Colonic mucosa (tissue), 4 donors: ENCODE measurements around the gene SLCO3A1. TPM values are rescaled to one million over a fixed set of nuclear protein-coding genes. Genes with fewer than 3 reads are reported as not detected.

Source experiments
- DNase-seq: peaks from one replicate; pipeline ENCODE4 v3.0.0-alpha.2; 2020
- H3K27ac ChIP-seq: fragments of 200-600 bp; one replicate; pipeline ENCODE4 v1.8.0; 2021
- H3K27me3 ChIP-seq: fragments of 200-600 bp; one replicate; pipeline ENCODE4 v1.8.0; 2021
- H3K36me3 ChIP-seq: fragments of 200-600 bp; one replicate; pipeline ENCODE4 v1.8.0; 2021
- H3K4me1 ChIP-seq: fragments of 200-600 bp; one replicate; pipeline ENCODE4 v1.8.0; 2021; ENCODE audit warnings: mild to moderate bottlenecking
- H3K4me3 ChIP-seq: fragments of 200-600 bp; one replicate; pipeline ENCODE4 v1.8.0; 2021
- H3K9ac ChIP-seq, 2 donors: one replicate each; pipeline ENCODE4 v1.7.0; 2013; ENCODE audit warnings: control low read depth in 2 of 2, low read depth in 2 of 2, low read length in 2 of 2
- H3K9me3 ChIP-seq: fragments of 200-600 bp; one replicate; pipeline ENCODE4 v1.8.0; 2021
- intact Hi-C: fragments of 100-400 bp; cut with DNase I; formaldehyde crosslinking; loops from one replicate; pipeline ENCODE4 v1.14.1; 2022
- total RNA-seq, 2 donors: library from RNA; stranded (reverse); fragmentation: NEBNext Ultra II Directional in 1 of 2; extraction: Animal tissue kit (Norgen Biotek cat#: 25700) in 1 of 2; gene quantifications; one replicate each; pipeline ENCODE4 v1.2.1, GENCODE V29; 2021
- TF ChIP-seq, protein P1 (sequence below): fragments of 200-600 bp; IDR thresholded peaks from one replicate; pipeline ENCODE4 v1.8.0; 2022; ENCODE audit warnings: antibody characterized with exemption, mild to moderate bottlenecking
- donor health status: healthy.
- donor health status: DM: no; HTN: no; CAD: no.
- donor health status: DM: no; HTN: no; CAD: no.

SLCO3A1 gene
- total RNA-seq, 2 donors from 2014 or later = 11.4 to 24.6 TPM

DNA sequence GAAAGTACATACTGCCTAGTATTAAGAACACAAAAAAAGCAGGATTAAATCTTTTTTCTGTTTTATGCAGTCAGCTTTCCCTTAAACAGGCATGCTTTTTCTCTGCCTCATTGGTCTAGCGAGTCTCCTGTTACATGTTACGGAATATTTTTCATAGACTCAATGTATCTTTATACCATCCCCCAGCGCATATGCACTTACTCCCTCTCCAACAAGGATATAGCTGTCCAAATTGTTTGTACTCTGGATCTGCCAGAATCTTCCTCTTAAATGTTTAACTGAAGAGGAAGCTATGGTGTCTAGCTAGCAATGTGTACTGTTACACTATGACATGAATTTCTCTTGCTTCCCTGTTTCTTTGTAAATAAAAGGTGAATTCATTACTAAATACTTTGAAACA, 9.2 kb upstream of the SLCO3A1 start:
- intact Hi-C loops = no loop called here

DNA sequence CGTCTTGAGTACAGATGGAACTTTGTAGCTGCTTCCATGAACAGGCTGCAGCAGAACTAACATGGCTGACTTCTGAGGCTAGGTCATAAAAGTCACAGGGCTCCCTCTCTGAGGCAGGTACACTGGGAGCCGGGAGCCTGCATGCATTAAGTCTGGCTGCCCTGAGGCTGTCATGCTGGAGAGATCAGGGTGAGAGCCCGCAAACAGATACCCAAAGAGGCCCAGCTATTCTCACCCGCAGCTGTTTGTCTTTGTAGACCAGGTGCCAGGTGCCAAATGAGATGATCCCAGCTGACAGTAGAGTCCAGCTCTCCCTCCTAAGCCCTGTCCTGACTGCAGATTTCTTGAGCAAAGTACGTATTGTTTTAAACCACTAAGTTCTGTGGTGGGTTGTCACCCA, 8.6 kb upstream of the SLCO3A1 start:
- Histone ChIP-seq H3K36me3 (no peaks in the 10 kb centered on the region), H3K27ac (no peak overlapping the region), H3K27me3 (no peaks in the 10 kb centered on the region), H3K9ac (no peak overlapping the region), H3K9me3 (no peaks in the 10 kb centered on the region), H3K4me3 (no peak overlapping the region), H3K4me1 (no peaks in the 10 kb centered on the region)
- TF ChIP-seq, protein P1, sequence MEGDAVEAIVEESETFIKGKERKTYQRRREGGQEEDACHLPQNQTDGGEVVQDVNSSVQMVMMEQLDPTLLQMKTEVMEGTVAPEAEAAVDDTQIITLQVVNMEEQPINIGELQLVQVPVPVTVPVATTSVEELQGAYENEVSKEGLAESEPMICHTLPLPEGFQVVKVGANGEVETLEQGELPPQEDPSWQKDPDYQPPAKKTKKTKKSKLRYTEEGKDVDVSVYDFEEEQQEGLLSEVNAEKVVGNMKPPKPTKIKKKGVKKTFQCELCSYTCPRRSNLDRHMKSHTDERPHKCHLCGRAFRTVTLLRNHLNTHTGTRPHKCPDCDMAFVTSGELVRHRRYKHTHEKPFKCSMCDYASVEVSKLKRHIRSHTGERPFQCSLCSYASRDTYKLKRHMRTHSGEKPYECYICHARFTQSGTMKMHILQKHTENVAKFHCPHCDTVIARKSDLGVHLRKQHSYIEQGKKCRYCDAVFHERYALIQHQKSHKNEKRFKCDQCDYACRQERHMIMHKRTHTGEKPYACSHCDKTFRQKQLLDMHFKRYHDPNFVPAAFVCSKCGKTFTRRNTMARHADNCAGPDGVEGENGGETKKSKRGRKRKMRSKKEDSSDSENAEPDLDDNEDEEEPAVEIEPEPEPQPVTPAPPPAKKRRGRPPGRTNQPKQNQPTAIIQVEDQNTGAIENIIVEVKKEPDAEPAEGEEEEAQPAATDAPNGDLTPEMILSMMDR = no peak
- intact Hi-C loops = no loop called here
- DNase-seq = no peak

More for the DNA sequence above, 9.2 kb upstream of the SLCO3A1 start:
- no peak for DNase-seq
- no peak overlapping the region for H3K9ac ChIP-seq
- TF ChIP-seq, protein P1 = no peak
- no peaks in the 10 kb centered on the region for H3K36me3 ChIP-seq
- no peaks in the 10 kb centered on the region for H3K27me3 ChIP-seq
- no peaks in the 10 kb centered on the region for H3K9me3 ChIP-seq
- no peaks in the 10 kb centered on the region for H3K4me1 ChIP-seq
- H3K4me3 ChIP-seq = no peak overlapping the region
- H3K27ac ChIP-seq = no peak overlapping the region

DNA sequence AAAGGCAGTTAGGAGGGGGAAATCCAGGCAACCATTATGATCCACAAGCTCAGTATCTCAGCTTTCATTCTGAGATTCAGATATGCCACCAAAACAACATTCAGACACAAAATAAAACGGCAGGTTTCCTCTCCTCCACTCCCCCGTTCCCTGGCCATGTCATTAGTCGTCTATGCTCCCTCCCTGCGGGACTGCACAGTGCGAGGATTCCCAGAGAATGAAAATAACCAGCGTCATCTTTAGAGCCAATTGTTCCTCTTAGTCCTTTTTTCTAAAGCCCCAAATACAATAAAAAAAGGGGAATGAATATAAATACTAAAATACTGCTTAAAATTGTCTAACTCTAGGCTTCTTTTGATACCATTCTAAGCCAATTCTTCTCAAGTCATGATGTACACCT, 7.8 kb upstream of the SLCO3A1 start:
- Histone ChIP-seq H3K9me3 (no peaks in the 10 kb centered on the region), H3K4me1 (no peaks in the 10 kb centered on the region), H3K9ac (no peak overlapping the region), H3K27ac (no peak overlapping the region), H3K27me3 (no peaks in the 10 kb centered on the region), H3K4me3 (no peak overlapping the region), H3K36me3 (no peaks in the 10 kb centered on the region)
- TF ChIP-seq, protein P1 = no peak
- intact Hi-C loops = no loop called here
- no peak for DNase-seq

DNA sequence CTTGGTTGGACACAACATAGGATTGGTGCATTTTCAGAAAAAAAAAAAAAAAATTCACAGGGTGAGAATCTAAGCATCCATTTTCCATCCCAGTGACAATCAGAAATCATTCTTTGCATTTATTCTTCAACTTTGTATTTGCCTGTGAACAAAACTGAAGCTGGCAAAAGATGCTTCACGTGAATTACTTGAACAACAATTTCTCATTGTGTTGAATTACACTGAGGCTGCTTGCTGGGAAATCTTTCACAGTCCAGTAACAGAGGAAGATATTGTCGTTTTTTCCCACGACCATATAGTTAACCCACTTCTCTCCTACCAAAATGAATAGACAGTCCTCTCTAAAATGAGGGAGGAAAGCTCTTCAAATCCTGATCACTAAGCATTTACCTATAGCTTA, 4.3 kb upstream of the SLCO3A1 start:
- Histone ChIP-seq H3K4me1 (no peaks in the 10 kb centered on the region), H3K4me3 (no peak overlapping the region), H3K27me3 (no peaks in the 10 kb centered on the region), H3K36me3 (no peaks in the 10 kb centered on the region), H3K27ac (no peak overlapping the region), H3K9me3 (no peaks in the 10 kb centered on the region), H3K9ac (no peak overlapping the region)
- TF ChIP-seq, protein P1 = no peak
- no peak for DNase-seq
- intact Hi-C loops = no loop called here

DNA sequence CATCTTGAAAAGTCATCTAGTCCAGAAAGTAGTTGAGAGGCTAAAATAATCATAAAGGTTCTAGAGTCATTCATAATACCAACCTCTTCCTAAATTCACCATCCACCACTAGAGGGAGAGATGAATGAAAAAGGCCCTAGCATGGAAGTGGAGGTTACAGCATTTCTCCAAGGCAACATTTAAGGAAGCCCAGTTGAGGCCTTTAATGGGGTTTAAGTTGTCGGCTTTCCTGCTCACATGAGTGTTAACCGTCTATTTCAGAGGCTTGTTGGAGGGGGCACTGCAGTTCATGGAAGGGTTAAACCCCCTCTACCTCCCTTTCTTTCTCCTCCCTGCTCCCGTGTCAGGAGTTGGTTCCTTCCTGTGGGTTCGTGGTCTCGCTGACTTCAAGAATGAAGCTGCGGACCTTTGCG, 3.8 kb upstream of the SLCO3A1 start:
- H3K27me3 ChIP-seq = no peaks in the 10 kb centered on the region
- no peak for DNase-seq
- no peaks in the 10 kb centered on the region for H3K9me3 ChIP-seq

More for the DNA sequence above, 3.8 kb upstream of the SLCO3A1 start:
- no peaks in the 10 kb centered on the region for H3K36me3 ChIP-seq
- no peak overlapping the region for H3K9ac ChIP-seq
- H3K4me1 ChIP-seq = no peaks in the 10 kb centered on the region
- TF ChIP-seq, protein P1 = peak; percentile 38
- no peak overlapping the region for H3K27ac ChIP-seq
- intact Hi-C loops = loop anchor here (5.0 kb wide), 2 partner anchors 228 to 547 kb away; no protein-coding TSS in a partner anchor
- H3K4me3 ChIP-seq = no peak overlapping the region
